NCI-H1105 (cell line): ENCODE data around the gene PPM1F.
"Not testable (repeated sequence)": the region's sequence is repeated elsewhere in the genome, so short reads cannot be mapped to it uniquely, and the experiment has no call there.

Source experiments
- DNase-seq: peaks from one replicate; lab custom pipeline; 2025; lab: John Stamatoyannopoulos, UW

The PPM1F gene

DNA sequence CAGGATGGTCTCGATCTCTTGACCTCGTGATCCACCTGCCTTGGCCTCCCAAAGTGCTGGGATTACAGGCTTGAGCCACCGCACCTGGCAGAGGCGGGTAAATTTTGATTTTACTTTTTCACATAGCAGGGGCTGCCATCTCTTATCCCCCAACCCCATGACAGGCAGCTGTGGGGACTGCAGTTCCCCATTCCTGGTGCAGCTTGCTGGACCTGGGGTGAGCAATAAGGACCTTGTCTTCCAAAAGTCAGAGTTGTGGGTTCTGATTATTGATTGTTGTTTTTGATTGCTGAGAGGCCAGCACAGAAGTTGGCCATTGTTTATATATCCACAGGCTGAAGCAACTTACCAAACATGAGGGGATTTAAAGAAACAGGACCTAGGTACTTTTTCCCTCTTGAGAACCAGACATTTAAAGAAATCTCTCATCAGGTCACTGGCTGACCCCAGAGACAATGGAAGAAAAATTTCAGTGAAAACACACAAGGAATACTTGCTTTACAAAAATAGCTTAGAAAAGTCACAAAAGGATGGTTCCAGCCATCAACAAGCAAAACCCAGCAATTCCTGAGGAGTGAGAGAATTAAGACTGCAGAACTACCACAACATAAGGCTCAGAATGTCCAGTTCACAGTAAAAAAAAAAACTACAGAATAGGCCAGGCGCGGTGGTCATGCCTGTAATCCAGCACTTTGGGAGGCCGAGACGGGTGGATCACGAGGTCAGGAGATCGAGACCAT lies 63.2 kb downstream of the PPM1F start:
- no peak for DNase-seq

DNA sequence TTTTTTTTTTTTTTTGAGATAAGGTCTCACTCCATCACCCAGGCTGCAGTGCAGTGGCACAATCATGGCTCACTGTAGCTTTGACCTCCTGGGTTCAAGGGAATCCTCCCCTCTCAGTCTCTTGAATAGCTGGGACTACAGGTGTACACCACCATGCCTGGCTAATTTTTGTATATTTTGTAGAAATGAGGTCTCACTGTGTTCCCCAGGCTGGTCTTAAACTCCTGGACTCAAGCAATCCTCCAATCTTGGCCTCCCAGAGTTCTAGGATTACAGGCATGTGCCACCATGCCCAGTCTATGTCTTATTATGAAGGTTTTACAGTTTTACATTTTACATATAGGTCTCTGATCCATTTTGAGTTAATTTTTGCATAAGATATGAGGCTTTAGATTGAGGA lies 64.8 kb downstream of the PPM1F start:
- no peak for DNase-seq

DNA sequence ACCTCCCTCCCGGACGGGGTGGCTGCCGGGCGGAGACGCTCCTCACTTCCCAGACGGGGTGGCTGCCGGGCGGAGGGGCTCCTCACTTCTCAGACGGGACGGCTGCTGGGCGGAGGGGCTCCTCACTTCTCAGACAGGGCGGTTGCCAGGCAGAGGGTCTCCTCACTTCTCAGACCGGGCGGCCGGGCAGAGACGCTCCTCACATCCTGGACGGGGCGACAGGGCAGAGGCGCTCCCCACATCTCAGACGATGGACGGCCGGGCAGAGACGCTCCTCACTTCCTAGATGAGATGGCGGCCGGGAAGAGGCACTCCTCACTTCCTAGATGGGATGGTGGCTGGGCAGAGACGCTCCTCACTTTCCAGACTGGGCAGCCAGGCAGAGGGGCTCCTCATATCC lies 68.7 kb downstream of the PPM1F start:
- not testable (repeated sequence) for DNase-seq

DNA sequence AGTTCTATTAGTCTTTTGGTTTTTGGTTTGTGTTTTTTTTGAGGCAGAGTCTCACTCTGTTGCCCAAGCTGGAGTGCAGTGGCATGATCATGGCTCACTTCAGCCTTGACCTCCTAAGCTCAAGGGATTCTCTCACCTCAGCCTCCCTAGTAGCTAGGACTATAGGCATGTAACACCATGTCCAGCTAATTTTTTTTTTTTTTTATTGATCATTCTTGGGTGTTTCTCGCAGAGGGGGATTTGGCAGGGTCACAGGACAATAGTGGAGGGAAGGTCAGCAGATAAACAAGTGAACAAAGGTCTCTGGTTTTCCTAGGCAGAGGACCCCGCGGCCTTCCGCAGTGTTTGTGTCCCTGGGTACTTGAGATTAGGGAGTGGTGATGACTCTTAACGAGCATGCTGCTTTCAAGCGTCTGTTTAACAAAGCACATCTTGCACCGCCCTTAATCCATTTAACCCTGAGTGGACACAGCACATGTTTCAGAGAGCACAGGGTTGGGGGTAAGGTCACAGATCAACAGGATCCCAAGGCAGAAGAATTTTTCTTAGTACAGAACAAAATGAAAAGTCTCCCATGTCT lies 69.8 kb downstream of the PPM1F start:
- DNase-seq = not testable (repeated sequence)

DNA sequence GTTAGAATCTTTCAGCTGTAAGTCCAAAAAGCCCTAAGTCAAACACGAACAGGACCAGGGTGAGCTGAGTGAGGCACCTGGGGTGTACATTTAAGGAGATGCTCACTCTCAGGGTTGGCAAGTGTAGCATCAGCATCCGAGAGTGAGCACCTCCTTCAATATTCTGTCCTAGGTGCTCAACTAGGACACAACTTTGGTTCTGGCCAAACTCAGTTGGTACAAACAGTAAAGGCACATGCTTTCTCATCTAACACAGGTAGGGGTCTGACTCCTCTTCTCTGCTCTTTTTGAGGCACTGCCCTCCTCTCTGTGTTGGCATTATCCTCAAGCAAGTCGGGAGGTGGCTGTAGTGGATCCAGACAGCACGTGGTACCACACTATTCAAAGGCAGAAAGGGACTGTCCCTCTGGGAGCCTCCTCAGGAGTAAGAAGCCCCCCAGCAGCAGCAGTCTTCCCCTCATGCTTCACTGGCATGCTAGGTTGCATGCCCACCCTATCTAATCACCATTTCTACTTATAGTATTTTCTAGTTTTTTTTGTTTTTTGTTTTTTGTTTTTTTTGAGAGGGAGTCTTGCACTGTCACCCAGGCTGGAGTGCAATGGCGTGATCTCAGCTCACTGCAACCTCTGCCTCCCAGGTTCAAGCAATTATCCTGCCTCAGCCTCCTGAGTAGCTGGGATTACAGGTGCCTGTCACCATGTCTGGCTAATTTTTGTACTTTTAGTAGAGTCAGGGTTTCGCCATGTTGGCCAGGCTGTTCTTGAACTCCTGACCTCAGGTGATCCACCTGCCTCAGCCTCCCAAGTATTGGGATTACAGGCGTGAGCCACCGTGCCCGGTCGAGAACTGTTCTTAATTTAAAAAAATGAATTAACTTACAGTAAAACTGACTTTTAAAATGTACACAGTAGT lies 70.6 kb downstream of the PPM1F start:
- no peak for DNase-seq

DNA sequence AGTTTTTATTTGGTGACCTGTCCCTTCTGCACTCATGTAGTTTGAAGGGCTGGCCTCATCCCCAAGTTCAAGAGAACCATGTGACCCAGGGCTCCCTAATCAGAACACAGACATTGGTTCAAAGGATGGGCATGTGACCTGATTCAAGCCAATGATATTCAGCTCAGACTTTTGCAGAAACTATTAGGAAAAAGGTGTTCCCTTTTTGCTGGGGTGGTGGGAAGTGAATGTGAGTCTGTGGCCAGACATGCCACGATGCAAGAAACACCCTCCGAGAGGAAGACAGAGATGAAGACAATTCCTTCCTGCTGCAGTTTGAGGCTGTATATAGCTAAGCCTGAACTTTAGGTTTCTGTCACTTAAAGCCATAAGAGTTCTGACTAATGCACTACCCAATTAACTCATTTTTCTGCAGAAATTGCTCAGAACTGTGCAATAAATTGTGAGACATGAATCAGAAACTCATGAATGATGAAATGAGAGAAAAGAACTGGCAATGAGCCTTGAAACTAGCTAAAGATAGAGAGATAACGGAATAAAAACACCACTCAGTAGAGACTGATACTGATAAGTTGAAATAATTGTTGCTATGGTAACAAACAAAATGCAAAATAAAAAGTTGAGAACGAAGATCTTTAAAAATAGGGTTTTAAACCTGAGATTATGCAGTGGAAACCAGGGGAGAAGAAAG lies 76.0 kb downstream of the PPM1F start:
- DNase-seq = no peak

DNA sequence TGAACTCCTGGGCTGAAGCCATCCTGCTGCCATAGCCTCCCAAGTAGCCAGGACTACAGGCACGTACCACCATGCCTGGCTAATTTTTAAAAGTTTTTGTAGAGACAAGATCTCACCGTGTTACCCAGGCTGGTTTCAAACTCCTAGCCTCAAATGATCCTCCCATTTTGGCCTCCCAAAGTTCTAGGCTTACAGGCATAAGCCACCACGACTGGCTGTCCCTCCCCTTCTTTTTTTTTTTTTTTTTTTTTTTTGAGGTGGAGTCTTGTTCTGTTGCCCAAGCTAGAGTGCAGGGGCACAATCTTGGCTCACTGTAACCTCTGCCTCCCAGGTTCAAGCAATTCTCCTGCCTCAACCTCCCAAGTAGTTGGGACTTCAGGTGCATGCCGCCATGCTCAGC lies 77.7 kb downstream of the PPM1F start:
- not testable (repeated sequence) for DNase-seq

DNA sequence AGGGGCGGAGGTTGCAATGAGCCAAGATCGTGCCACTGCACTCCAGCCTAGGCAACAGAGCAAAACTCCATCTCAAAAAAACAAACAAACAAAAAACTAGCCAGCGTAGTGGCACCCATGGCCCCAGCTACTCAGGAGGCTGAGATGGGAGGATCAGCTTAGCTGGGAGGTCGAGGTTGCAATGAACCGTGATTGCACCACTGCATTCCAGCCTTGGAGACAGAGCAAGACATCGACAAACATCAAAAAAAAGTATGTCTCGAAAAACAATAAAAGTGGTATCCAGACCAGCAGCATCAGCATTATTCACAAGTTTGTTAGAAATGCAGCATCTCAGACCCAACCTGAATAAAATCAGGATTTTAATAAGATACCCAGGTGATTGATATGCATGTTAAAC lies 79.0 kb downstream of the PPM1F start:
- DNase-seq = no peak

DNA sequence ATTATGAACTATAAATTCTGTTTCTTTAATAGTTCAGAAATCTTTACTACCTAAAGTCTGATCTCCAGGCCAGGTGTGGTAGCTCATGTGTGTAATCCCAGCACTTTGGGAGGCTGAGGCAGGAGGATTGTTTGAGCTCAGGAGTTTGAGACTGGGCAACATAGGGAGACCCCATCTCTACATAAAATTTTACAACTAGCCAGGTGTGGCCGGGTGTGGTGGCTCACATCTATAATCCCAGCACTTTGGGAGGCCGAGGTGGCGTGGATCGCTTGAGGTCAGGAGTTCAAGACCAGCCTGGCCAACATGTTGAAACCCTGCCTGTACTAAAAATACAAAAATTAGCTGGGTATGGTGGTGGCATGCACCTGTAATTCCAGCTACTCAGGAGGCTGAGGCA lies 79.9 kb downstream of the PPM1F start:
- not testable (repeated sequence) for DNase-seq
